ENCODE data around the gene DNAJC13.

DNA sequence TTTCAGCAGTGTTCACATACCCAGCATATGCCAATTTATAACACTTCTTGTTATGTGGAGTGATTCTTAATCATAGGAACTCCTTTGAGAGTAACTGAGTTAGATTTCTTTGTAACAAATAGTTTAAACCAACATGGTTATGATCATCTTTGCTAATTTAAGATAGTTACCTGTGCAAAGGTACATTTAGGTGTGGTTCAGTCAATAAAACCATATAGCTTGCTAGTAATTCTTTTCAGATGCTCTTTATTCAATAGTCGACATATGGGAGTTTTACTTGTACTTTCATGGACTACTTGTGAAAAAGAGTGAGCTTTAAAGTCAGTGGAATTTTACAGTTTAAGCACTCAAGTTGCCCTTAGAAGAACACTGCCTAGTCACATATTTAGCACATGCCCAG is 5.2 kb downstream of the DNAJC13 start:
- no peak for TF ChIP-seq EZH2 (IDR thresholded peaks at IDR 0.05; ENCODE audit: borderline replicate concordance)
- TF ChIP-seq, protein P1, sequence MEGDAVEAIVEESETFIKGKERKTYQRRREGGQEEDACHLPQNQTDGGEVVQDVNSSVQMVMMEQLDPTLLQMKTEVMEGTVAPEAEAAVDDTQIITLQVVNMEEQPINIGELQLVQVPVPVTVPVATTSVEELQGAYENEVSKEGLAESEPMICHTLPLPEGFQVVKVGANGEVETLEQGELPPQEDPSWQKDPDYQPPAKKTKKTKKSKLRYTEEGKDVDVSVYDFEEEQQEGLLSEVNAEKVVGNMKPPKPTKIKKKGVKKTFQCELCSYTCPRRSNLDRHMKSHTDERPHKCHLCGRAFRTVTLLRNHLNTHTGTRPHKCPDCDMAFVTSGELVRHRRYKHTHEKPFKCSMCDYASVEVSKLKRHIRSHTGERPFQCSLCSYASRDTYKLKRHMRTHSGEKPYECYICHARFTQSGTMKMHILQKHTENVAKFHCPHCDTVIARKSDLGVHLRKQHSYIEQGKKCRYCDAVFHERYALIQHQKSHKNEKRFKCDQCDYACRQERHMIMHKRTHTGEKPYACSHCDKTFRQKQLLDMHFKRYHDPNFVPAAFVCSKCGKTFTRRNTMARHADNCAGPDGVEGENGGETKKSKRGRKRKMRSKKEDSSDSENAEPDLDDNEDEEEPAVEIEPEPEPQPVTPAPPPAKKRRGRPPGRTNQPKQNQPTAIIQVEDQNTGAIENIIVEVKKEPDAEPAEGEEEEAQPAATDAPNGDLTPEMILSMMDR (IDR thresholded peaks at IDR 0.05; ENCODE audit: poor library complexity) = no peak
